Vagina (tissue), 2 donors: ENCODE data around the gene STH. TPM values are rescaled to one million over a fixed set of nuclear protein-coding genes. Genes with fewer than 3 reads are reported as not detected.

Experiments
- DNase-seq, 2 donors: peaks; one replicate each; pipeline ENCODE4 v3.0.0-alpha.2; 2017; ENCODE audit errors: extremely low spot score in 2 of 2
- H3K27ac ChIP-seq: fragments of 200-600 bp; sonication (generic); one replicate; pipeline ENCODE4 v1.5.1; 2019
- H3K27me3 ChIP-seq: fragments of 200-600 bp; sonication (generic); one replicate; pipeline ENCODE4 v1.5.1; 2019
- H3K36me3 ChIP-seq, 2 donors: fragments of 200-600 bp; sonication (generic); one replicate each; pipeline ENCODE4 v1.5.1; 2017 to 2019
- H3K4me1 ChIP-seq: fragments of 200-600 bp; sonication (generic); one replicate; pipeline ENCODE4 v1.5.1; 2019
- H3K4me3 ChIP-seq, 2 donors: fragments of 200-600 bp; sonication (generic); 1 replicate in 1 of 2; 2 replicates in 1 of 2; pipeline ENCODE4 v1.5.1; 2016 to 2019
- H3K9me3 ChIP-seq: fragments of 200-600 bp; sonication (generic); one replicate; pipeline ENCODE4 v1.5.1; 2019
- CTCF ChIP-seq, 3 experiments: fragments of 450-650 bp in 2 of 3; fragments of 200-600 bp in 1 of 3; sonication (generic) in 1 of 3; IDR thresholded peaks; one replicate each; pipeline ENCODE4 v1.5.1; 2017 to 2019; ENCODE audit warnings: antibody characterized with exemption in 3 of 3, mild to moderate bottlenecking in 2 of 3, moderate library complexity in 2 of 3
- POLR2A ChIP-seq, 2 donors: fragments of 450-650 bp; IDR thresholded peaks; one replicate each; pipeline ENCODE4 v1.6.1; 2017; ENCODE audit warnings: antibody characterized with exemption in 2 of 2, mild to moderate bottlenecking in 2 of 2, moderate library complexity in 2 of 2
- POLR2AphosphoS5 ChIP-seq, 2 donors: sonication (generic); formaldehyde crosslinking; IDR thresholded peaks; one replicate each; pipeline ENCODE4 v1.9.0; 2017; ENCODE audit warnings: antibody characterized with exemption in 2 of 2, mild to moderate bottlenecking in 2 of 2, low read depth in 1 of 2; ENCODE audit not compliant: insufficient read depth in 1 of 2
- intact Hi-C: fragments of 100-400 bp; cut with DNase I; formaldehyde crosslinking; loops from one replicate; pipeline ENCODE4 v1.15.1; 2023
- total RNA-seq: library from RNA; depleted of rRNA; stranded (reverse); fragments of >200 nt; gene quantifications from one replicate; pipeline ENCODE4 v1.2.3, GENCODE V29; 2016

The STH gene
- total RNA-seq, 1 donor from 2014 or later, result not detected

GRCh38 chr17:46031920-46032319 is 32.9 kb downstream of the STH start:
- Histone ChIP-seq H3K36me3 (peaks cover 0 to 61% of the 10 kb centered on the region in 2 donors), H3K4me3 (no peak overlapping the region), H3K27me3 (no peaks in the 10 kb centered on the region), H3K9me3 (no peaks in the 10 kb centered on the region), H3K4me1 (no peaks in the 10 kb centered on the region), H3K27ac (no peak overlapping the region)
- intact Hi-C loops, result no loop called here
- DNase-seq, result no peak
- no peak for TF ChIP-seq POLR2AphosphoS5 (IDR thresholded peaks at IDR 0.05; ENCODE audit: insufficient read depth in 1 of 2, low read depth in 1 of 2)
- TF ChIP-seq CTCF (IDR thresholded peaks at IDR 0.05), result no peak
- no peak for TF ChIP-seq POLR2A (IDR thresholded peaks at IDR 0.05)

DNA sequence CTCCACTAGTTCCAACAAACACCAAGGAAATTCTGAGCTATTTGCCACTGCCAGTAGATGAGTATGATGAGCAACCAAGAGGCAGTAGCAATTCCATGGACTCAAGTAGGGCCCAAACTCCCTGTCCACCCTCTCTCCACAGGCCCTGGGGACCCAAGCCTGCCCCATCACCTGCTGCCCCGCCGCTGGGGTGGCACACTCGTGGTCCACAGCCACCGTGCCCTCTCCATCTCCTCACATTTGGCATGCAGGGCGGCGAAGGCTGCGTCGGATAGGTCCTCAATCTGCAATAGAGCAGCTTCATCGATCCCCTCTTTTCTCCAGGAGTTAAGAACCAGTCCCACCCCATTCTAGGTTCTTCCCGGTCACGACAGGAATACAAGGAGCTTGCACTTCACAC is 33.9 kb downstream of the STH start:
- Histone ChIP-seq H3K36me3 (peaks cover 0 to 71% of the 10 kb centered on the region in 2 donors), H3K27me3 (no peaks in the 10 kb centered on the region), H3K9me3 (no peaks in the 10 kb centered on the region), H3K4me3 (no peak overlapping the region), H3K27ac (no peak overlapping the region), H3K4me1 (no peaks in the 10 kb centered on the region)
- TF ChIP-seq POLR2AphosphoS5 (IDR thresholded peaks at IDR 0.05; ENCODE audit: insufficient read depth in 1 of 2, low read depth in 1 of 2) (no peak), CTCF (IDR thresholded peaks at IDR 0.05) (no peak), POLR2A (IDR thresholded peaks at IDR 0.05) (no peak)
- DNase-seq, result no peak
- intact Hi-C loops, result no loop called here

- peaks cover 0 to 76% of the 10 kb centered on the region in 2 donors for H3K36me3 ChIP-seq
- DNase-seq, result no peak
- no peak overlapping the region for H3K27ac ChIP-seq
- H3K4me1 ChIP-seq, result no peaks in the 10 kb centered on the region
- H3K9me3 ChIP-seq, result no peaks in the 10 kb centered on the region
- intact Hi-C loops, result no loop called here
- no peak overlapping the region for H3K4me3 ChIP-seq
- H3K27me3 ChIP-seq, result no peaks in the 10 kb centered on the region
- TF ChIP-seq POLR2AphosphoS5 (IDR thresholded peaks at IDR 0.05; ENCODE audit: insufficient read depth in 1 of 2, low read depth in 1 of 2), result no peak
- TF ChIP-seq CTCF (IDR thresholded peaks at IDR 0.05), result no peak
- no peak for TF ChIP-seq POLR2A (IDR thresholded peaks at IDR 0.05)
Observed at GRCh38 chr17:46033392-46033791, 34.3 kb downstream of the STH start.

DNA sequence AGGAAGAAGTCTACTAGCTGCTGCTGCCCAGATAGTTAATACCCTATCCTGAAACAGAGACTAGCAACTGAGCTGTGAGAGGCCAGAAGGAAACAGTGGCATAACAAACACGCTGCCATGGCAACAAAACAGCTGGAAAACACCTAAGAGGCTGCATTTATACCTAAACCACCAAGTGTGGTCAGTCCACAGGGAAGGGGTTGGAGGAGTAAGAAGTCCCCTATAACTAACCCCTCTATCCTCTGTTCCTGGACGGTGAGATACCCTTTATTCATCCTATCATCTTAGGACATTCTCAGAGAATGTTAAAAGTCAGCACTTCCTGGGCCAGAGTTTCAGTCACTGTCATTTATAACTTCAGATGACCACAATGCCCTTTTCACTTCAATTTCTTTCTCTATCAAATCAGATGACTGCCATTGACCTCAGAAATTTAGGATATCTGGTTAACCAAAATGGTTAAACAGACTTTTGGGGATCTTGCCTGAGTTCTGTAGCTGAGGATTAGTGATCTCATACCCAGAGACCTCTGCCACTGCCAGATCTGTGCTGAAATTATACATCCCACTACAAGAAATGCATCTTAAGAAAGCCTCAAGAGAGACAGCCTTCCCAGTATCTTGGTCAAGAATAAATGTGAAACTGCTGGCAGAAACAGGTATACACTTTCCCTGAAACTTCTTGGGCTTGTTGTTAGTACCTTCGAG is 36.2 kb downstream of the STH start:
- Histone ChIP-seq H3K27me3 (no peaks in the 10 kb centered on the region), H3K9me3 (no peaks in the 10 kb centered on the region), H3K36me3 (peaks cover 0 to 89% of the 10 kb centered on the region in 2 donors), H3K27ac (no peak overlapping the region), H3K4me3 (no peak overlapping the region), H3K4me1 (peaks cover 7% of the 10 kb centered on the region)
- intact Hi-C loops, result loop anchor here (5.0 kb wide), 1 partner anchor 1443 kb away; no protein-coding TSS in a partner anchor
- TF ChIP-seq CTCF (IDR thresholded peaks at IDR 0.05), result no peak
- TF ChIP-seq POLR2A (IDR thresholded peaks at IDR 0.05), result no peak
- no peak for TF ChIP-seq POLR2AphosphoS5 (IDR thresholded peaks at IDR 0.05; ENCODE audit: insufficient read depth in 1 of 2, low read depth in 1 of 2)
- DNase-seq, result no peak

GRCh38 chr17:46036491-46036890 is 37.4 kb downstream of the STH start:
- H3K27me3 ChIP-seq, result no peaks in the 10 kb centered on the region
- H3K4me1 ChIP-seq, result peaks cover 7% of the 10 kb centered on the region
- intact Hi-C loops, result loop anchor here (5.0 kb wide), 1 partner anchor 1444 kb away; no protein-coding TSS in a partner anchor
- no peaks in the 10 kb centered on the region for H3K9me3 ChIP-seq
- H3K27ac ChIP-seq, result no peak overlapping the region
- DNase-seq, result no peak
- peaks cover 0 to 78% of the 10 kb centered on the region in 2 donors for H3K36me3 ChIP-seq
- H3K4me3 ChIP-seq, result no peak overlapping the region
- TF ChIP-seq CTCF (IDR thresholded peaks at IDR 0.05) (no peak), POLR2AphosphoS5 (IDR thresholded peaks at IDR 0.05; ENCODE audit: insufficient read depth in 1 of 2, low read depth in 1 of 2) (no peak), POLR2A (IDR thresholded peaks at IDR 0.05) (no peak)
